NCI-H2227 (cell line): ENCODE data around the gene LTC4S.
A peak's percentile ranks its signal among the peaks of the same experiment; 100 is the strongest.

Source experiments
- DNase-seq: peaks from one replicate; lab custom pipeline; 2025; ENCODE audit not compliant: unreplicated experiment; lab: John Stamatoyannopoulos, UW

The LTC4S gene

DNA sequence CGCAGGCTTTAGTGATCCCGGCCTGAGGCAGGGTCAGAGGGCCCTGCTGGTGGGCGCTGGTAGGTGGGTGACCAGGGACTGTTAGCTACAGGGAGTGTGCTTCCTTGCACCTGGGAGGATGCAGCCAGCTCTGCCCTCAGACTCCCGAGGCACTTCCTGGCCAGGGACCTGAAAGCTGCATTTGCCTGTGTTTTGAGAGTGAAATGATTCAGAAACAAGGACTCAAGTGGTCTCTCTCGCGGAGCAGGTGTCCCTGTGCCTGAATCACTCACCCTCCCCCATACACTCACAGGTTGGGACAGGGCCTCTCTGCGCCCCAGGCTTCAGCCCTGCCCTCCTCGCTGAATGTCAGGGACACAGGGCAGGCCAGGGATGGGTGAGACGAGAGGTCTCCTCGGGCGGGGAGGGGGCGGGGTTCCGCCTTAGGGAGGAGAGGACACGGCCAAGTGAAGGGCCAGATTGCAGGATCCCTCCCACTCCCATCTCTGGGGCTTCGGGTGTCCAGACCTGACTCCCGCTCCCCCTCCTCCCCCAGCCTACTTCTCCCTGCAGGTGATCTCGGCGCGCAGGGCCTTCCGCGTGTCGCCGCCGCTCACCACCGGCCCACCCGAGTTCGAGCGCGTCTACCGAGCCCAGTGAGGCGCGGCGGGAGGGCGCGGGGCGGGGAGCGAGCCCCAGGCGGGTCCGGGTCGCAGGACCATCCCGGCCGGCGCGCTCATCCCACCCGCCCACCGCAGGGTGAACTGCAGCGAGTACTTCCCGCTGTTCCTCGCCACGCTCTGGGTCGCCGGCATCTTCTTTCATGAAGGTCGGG is 1.5 kb downstream of the LTC4S start:
- peak; percentile 43 for DNase-seq

DNA sequence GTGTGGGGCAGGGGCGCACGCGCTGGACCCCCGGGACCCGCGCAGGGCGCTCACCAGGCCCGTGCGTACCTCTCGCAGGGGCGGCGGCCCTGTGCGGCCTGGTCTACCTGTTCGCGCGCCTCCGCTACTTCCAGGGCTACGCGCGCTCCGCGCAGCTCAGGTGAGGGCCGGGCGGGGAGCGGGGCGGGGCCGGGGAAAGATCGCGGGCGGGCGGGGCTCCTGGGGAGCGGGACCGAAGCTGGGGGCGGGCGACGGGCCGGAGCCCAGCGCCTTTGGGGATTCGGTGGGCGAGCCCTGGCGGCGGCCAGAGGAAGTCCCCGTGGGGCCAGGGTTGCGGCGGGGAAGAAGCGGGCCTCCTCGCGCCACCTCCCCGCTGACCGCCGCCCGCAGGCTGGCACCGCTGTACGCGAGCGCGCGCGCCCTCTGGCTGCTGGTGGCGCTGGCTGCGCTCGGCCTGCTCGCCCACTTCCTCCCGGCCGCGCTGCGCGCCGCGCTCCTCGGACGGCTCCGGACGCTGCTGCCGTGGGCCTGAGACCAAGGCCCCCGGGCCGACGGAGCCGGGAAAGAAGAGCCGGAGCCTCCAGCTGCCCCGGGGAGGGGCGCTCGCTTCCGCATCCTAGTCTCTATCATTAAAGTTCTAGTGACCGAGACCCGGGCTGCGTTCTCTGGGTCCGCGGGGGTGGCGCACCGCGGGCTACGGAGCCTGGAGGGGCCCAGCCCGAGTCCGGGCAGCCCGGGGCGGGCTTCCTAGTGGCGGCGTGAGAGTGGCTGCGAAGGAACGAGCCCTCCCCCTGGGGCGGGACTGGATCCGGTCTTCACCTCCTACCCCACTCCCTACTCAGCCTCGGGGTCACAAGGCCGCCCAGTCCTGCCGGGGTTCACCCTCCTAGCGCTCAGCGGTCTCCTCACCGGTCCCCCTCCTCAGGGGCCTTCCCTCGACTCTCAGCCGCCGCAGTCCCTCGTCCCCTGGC is 2.4 kb downstream of the LTC4S start:
- peak; percentile 83 for DNase-seq

DNA sequence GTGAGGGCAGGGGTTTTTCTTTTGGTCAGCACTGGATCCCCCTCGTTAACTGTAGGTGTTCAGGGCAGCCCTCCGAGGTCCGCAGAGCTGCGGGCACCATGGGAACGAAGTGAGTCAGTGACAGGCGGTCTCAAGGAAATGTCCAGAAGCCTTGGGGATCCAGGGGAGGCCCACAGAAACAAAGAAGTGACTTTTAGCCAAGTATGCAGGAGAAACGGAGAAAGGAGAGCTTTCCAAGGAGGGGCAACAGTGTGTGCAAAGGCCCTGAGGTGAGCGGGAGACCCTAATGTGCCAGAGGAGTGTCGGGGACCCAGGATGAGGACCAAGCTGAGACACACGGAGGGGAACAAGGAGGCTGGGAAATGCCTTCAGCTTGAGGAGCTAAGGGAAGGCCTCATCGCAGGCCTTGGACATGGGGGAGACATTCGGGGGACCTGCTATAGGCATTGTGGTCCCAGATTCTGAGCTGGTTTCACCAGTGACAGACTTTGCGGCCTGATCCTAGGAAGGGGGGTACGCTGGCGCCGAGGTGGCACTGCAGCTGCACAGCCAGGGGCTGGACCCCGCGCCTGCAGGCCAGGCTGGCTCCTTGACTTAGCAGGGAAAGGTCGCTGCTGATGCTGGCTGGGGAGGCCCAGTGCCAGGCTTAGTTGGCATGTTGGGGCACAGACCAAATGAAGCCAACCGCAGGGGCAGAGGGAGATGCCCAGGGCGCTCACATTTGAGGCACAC is 3.3 kb downstream of the LTC4S start:
- DNase-seq: no peak

DNA sequence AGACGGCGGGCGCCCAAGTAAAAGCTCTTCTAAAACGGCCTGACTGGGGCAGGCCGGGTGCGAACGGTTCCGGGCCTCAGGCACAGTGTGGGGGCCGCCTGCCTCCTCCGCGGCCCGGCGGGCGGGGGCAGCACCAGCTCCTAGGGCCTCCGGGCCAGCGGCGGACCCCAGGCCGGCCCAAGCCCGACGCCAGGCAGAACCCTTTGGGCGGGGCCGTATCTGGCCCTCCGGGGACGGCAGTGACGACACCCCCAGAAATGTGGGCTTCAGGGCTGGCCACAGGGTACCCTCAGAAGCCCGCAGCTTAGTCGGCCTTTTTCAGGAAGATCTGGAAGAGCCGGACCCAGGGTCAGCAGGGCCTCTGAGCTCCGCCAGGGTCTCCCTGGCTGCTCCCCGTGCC is 4.0 kb downstream of the LTC4S start:
- DNase-seq: no peak

DNA sequence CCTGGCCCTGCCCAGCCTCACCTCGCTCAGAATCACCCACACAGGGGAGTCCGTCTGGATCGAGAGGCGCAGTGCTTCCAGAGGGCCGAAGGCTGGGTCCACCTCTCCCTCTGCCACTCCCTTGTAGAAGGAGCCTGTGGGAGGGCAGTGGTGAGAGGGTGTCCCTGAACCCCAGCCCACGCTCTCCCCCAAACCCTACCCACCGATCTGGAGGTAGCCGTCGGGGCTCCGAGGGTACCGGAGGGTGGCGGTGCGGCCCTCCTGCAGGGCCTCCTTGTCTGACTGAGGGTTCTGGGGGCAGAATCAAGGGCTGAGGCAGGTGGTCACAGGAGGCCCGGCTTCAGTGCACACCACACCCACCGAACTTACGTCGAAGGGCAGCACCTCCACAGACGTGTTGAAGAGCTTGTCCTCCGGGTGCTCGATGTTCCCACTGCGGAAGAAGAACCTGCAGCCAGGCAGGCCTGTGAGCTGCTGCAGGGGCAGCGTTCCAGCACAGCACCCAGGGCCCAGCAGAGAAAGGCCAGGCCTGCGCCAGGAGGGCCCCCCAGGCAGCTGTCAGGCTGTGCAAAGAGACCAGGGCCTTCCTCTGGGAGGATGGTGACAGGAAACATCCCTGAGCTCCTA is 4.5 kb downstream of the LTC4S start:
- DNase-seq: no peak

DNA sequence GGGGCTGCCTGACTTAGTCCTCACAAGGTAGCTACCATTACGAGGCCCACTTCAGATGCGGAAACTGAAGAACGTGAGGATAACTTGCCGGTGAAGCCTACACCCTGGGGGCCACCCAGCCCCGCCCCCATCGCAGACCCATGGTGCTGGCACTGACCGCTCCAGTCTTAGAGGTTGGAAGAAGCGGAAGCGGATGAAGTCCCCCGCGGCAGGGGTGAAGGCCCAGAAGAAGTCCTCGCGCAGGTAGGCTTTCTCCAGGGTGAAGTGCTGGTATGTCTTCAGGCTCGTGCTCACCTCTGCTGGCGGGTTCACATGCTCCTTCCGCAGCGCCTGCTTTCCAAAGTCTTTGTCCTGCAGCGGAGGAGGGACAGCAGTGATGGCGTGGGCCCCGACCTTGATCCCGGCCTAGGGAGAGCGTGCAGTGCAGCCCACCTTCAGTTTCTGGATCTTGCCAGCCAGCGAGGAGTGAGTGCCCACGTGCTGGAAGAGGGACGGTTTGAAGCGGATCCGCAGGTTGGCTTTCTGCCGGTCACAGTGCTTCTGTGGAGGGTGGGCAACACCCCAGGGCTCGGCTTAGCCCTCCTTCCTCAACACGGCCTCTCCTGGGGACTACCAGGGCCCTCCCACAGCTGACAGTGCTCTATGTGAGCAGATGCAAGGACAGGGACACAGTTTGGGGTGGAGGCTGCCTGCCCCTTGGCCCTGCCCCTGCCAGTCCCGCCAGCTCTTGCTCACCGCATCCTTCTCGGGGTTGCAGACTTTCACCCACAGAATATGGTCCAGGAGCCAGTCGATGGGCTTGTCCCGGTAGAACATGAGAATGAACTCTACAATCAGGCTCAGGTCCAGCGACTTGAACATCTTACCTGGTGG is 5.2 kb downstream of the LTC4S start:
- no peak for DNase-seq

DNA sequence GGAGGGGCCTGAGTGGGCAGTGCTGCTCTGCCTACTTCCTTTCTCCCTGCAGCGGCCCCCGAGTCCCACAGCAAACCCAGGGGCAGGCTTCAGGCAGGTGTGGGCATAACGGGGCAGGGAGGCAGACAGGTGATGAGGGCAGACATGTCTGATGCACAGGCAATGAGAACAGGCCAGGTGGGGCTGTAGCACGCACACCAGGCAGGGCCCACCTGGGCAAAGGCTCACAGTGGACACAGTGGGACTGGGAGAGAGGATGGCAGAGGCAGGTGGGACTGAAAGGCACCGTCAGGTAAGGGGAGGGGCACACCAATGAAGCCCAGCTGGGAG is 5.8 kb downstream of the LTC4S start:
- no peak for DNase-seq

DNA sequence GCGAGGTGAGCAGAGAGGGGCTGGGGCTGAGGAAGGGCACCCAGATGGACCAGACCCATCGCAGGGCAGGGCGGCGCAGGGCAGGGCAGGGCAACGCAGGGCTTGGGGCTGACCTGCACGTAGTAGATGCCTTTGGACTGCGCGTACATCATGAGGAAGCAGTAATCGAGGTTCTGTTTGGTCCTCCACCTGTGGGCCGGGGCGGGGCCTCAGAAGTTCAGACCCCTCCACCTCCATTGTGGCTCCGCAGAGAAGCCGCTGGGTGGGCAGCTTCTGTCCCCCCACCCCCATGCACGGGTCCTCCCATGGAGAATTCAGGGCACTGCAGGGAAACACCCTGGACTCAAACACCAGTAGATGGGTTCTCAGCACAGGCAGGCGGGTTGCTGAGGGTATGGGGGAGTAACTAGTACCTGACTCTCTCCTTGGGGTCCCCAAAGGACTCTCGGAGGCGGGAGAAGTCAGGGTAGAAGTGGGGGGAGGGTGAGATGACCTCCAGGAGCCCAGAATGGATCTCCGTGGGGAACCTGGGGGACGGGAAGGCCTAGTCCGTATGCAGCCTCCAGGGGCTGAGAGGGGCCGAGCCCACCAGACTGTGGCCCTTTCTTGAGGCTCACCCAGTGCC is 6.4 kb downstream of the LTC4S start:
- no peak for DNase-seq

DNA sequence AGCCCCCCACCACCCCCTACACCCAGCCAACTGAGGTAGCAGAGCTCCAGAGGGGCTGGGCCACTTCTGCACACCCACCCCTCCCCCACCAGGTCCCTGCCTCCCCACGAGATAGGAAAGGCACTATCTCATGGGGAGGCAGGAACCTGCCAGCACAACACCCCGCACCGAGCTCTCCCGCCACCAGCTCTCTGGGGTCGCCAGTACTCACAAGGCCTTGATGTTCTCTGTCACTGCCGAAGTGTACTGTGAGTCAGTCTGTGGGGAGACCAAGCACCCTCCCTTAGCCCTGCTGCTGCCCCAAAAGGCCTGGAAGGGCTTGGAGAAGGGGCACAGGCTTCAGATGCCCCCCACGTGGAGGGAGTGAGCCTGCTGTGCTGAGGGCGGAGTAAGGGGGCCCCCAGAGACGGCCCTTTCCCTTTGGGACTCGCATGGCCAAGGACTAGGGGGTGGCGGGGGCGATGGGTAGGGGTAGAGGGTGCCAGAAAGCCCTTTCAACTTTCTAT is 7.0 kb downstream of the LTC4S start:
- DNase-seq: no peak

DNA sequence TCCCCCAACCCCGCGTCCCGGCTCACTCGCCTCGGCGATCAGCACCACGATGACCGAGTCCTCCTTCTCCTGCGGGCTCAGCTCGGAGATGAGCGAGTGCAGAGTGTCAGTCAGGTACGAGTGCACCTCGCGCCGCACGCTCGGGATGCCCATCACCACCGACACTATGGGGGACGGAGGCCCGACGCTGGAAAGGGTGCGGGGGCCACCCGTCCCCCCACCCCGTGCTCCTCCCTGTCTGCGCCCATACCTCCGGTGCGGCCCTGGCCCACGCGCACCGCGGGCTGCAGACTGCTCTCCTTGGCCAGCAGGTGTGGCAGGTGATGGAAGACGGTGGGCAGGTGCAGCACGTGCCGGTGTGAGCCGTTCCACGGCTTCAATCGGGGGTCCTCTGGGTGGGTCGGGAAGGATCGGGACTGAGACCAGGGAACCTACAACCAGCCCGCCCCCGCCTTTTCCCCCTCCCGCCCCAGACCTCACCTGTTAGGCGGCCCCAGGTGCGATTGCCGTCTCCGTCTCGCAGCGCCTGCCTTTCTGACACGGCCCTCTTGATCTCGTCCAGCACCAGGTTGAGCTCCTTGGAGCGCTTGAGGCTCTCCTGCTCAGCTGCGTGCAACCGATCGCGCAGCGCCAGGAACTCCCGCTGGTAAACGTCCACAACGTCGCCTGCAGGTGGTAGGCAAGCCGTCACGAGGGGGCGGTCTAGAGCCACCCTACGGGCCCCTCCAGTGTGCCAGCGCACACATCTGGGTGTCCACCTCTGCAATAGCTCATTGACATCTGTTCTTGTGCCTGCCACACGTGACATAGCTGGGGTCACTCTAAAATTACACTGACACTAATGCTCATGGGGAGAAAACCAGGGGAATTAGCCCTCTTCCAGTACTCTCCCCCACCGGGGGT is 7.8 kb downstream of the LTC4S start:
- no peak for DNase-seq

DNA sequence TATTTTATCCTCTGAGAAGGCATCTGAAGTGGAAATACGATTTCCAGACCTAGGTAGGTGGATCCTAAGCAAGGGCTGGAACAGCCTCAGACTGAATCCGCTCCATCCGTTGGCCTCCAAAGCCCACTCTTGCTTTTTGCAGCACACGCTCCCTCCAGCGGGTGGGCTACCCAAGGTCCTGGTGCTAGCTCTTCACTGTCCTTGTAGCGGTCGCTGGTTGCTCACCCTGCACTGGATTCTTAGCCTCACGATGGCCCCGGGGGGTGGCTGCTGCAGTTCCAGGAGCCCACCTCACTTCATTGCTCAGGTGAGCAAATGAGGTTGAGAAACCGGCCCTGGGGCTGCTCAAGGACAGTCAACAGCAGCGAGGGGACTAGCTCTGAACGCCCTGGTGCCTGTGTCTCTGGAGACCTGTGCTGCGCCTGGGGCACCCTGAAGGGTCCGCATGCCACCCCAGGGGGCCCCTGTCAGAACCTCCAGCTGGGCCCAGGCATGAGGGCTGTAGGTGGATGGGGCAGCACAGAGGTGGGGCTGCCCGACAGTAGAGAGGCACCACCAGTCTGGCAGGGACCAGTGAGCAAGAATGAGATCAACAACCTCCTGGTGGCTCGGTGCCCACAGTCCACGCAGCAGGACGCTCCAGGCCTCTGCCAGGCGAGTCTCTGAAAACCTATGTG is 8.6 kb downstream of the LTC4S start:
- DNase-seq: no peak

DNA sequence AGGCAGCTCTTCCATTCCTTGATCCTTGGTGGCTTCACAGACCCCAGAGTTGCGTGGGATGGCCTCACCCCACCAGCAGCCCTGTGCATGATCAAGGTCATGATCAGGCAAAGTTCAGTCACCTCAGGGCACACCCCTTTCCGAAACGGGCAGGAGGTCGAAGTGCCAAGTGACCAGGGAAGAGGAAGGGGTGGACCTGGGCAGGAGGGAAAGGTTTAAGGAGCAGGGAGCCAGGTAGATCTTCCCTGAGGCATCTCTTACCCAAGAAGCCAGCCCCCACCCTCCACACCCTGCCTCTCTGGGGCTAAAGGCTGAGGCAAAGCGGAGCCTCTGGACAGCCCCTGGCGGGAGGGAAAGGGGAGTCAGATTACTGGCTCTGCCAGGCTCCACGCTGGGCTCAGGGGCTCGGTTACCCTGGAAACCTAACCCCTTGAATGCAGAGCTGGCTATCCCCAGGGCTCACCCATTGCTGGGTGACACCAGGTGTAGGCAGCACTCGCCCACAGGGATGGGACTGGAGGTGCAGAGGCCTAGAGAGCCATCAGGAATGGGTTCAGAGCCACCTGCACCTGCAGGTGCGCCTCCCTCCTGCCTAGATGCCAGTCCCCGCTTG is 9.3 kb downstream of the LTC4S start:
- peak; percentile 21 for DNase-seq

DNA sequence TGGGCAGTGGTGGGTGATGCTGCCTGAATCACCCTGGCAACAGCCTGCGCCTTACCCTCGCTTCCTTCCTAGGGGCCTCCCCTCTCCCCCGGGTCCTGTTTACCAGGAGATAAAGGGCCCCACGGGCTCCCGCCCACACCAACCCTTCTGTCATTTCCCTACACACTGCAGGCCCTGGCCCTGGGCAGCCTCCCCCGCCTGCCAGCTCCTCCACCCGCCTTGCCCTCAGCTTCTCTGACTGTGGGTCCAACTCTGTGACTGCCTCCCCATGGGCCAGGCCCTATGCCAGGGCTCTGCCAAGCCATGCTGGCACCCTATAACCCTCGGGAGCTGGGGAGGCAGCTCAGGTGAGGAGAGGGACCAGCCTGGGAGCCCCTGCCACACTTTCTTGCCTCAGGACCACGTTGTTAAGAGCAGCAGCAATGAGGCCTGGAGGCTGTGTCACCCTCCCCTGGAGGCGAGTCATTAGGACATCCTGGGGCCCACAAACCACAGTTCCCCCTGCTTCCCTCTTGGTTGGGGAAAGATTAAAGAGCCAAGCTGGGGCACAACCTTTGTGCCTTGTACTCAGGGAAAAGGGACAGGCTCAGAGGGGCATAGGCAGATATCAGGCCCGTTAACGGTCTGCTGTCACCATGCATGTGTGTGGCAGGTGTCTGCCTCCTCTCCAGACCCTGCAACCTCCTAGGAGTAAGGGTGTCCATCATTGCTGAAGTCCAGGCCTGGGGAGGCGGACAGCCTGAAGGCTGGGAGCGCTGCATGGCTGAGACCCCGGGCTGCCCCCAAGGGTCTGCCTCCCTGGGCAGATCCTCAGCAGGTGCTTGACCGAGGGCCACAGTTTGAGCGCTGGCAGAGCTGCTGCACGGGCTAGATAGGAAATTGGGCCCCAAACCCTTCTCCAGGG is 10.1 kb downstream of the LTC4S start:
- no peak for DNase-seq

DNA sequence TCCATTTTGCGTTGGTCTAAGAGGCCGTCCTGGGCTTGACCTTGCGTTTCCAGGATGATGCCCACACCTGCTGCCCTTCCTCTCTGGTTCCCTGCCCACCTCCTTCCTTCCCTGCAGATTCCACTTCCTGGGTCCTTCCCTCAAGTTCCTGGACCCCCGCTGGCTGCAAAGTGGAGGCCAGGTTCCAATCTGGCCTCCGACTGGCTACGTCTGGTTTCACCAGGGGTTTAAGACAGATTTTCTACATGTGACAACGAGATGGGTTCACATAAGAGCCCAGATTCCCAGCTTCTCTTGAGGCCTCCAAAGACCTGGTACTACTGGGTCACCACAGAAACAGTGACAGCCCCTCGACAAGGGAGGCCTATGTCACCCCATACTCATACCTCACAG is 10.8 kb downstream of the LTC4S start:
- DNase-seq: no peak

DNA sequence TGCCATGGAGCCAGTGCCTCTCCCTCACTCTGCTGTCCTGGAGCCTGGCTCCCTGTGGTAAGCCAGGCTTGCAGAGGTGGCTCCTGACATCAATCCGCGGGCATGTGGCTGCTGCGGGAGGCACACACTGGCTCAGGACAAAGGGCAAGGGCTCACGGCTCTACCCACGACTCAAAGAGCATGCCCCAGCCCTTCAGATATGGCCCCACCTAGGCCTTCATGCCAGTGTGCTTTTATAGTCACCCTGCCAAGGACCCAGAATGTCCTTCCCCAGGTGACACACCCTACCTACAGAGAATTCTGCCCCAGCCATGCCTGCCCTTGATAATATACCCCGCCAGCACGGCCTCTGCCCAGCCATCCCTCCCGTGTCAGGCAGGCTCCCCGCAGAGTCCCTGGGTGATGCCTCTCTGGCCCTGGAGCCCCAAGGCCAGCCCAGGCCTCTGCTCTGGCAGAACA is 11.3 kb downstream of the LTC4S start:
- no peak for DNase-seq

DNA sequence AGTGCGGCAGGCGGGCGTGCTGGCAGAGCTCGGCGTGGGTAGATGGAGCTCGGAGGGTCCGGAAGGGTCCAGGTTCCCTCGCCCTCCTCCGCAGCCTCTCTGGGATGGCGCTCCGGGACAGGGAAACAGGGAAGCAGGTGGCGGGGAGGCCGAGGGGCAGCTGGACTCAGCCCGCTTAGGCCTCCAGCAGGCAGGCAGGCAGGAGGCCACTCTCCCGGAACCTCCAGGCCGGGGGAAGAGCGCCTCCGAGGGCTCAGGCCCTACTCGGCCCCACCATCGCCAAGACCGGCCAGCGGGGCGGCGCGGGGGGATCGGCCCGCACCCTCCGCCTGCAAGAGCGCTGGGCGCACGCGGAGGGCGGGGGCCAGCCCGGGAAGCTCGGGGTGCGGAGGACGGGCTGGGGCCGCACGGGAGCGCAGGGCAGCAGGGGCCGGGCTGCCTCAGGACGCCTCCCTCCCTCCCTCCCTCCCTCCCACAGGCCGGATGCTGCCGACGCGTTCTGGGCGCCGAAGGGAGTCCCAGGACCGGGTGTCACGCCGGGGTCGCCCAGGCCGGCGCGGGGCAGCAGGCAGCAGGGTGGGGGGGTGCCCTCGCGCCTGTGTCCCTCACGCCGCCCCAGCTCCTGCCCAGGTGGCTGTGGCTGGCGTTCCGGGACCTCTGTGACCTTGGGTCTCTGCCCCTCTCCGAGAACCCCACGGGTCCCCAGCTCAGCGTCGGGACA is 11.9 kb downstream of the LTC4S start:
- DNase-seq: peak; percentile 33
